Activated CD4-positive, CD25-positive, alpha-beta regulatory T cell treated with anti-CD3 and anti-CD28 coated beads, Interleukin-2, amount 50 U/mL, for 24 hours (primary cell): ENCODE results near the gene POM121L2.

ENCODE experiments used
- ATAC-seq, 2 donors: fragments of 150-1000 bp; cut with Tn5 transposase; one replicate each; pipeline ENCODE4 v1.10.0; 2021; ENCODE audit warnings: mild to moderate bottlenecking in 1 of 2, moderate library complexity in 1 of 2

POM121L2 gene

GRCh38 chr6:27312146-27312949 lies at the start of gene POM121L2:
POM121L2 (minus strand) TSS chr6:27312273; CDS start chr6:27312170, 103 bp downstream.
- peak; percentile 60 to 62 for ATAC-seq

GRCh38 chr6:27359231-27359630 lies 47.2 kb upstream of the POM121L2 start:
- no peak for ATAC-seq

DNA sequence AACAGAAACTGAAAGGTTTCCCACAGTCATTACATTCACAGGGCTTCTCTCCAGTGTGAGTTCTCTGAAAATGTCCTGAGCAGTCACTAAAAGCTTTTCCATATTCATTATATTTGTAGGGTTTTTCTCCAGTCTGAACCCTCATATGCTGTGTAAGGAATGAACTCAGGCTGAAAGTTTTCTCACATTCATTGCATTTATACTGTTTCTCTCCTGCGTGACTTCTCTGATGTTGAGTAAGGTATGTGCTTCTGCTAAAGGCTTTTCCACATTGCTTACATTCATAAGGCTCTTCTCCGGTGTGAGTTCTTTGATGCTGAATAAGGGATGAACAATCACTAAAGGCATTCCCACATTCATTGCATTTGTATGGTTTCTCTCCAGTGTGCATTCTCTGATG lies 46.7 kb upstream of the POM121L2 start:
- ATAC-seq: no peak

DNA sequence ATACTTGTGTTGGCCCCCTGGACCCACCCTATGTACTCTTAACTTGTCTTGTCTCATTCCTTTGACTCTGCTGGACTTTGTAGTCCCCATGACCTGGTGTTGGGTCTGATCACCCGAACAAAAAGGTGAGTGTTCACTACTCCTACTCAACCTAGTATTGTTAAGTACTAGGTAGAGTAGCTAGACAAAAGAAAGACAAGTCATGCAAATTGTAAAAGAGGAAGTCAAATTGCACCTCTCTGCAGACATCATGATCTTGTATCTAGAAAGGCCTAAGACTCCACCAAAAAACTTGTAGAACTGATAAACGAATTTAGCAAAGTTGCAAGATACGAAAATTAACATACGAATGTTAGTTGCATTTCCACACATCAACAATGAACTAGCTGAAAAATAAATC lies 40.8 kb upstream of the POM121L2 start:
- no peak for ATAC-seq

DNA sequence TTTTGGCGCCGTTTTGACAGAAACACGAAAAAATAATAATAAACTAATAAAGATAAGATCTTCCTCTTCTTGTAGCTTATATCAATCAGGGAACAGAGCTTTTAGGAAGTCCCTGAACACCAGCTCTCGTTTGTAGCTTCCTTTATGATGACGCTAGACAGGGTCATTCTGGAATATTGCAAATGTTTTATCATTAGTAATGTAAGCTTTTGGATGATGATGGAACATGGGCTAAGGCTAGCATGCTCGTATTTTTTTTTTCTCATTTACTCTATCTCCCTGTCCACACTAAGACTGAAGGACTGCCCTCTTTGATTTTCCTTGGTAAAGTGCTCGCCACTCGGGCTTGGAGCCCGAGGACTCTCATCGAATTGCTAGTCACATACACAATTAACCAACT lies 22.1 kb upstream of the POM121L2 start:
- ATAC-seq: no peak

DNA sequence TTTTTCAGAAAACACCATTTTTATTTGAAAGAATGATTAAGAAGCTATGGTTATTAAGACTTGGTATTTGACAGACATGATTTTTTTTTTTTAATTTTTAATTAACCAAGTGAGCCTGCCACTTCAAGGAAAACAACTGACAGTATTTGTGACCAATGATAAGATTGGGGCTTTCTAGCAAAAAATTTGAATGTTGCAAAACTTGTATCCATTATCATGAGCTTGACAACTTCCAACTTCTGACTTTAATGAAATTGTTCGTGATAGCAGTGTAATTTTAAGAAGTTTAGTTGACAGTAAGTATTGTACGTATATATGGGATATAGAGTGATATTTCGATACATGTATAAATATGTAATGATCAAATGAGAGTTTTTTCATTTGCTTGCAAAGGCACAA lies 21.6 kb upstream of the POM121L2 start:
- no peak for ATAC-seq

GRCh38 chr6:27332692-27333641 lies 20.9 kb upstream of the POM121L2 start:
- ATAC-seq: peak; percentile 61 to 67

DNA sequence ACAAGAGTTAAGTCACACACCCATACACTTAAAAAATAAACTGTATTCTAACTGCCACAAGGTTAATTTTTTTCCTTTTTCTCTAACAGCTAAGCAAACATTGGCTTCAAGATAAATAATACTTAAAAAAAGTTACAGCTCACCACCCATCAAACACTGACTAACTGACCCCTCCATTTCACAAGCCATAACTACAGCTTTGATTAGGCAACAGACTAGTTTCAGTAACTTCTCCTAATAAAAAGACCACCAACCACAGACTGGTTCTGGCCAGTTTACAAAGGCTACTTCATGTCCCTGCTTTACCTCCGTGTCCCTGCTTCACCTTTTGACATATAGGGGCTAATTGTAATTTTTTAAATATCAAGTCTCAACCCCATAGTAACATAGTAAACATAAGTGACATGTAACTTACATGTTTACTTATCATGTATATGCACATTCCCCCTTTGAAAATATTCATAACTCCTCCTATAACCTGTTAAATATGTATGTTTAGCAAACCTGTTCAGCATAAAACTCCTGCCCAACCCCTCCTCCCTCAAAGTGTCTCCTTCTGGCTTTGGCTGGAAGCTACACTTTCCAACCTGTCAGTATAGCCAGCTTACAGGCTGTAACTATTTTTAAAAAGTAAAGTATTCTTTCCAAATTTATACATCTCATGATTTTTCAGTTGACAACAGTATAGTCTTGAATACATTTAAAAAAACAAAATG lies 15.1 kb upstream of the POM121L2 start:
- ATAC-seq: no peak

DNA sequence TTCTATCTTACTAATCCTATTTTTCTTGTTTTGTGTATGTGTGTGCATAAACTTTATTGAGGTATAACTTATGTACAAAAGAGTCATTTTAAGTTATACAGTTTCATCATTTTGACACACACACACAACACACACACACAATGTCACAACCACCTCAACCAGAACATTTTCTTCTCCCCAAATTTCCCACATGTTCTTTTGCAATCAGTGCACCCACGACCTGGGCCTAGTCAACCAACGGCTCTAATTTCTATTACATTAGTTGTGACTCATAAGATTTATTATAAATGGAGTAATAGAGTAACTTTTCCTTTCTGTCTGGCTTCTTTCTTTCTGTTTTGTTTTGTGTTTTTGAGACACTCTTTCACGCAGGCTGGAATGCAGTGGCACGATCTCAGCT lies 9.8 kb upstream of the POM121L2 start:
- ATAC-seq: no peak

GRCh38 chr6:27321370-27321769 lies 9.3 kb upstream of the POM121L2 start:
- ATAC-seq: no peak

DNA sequence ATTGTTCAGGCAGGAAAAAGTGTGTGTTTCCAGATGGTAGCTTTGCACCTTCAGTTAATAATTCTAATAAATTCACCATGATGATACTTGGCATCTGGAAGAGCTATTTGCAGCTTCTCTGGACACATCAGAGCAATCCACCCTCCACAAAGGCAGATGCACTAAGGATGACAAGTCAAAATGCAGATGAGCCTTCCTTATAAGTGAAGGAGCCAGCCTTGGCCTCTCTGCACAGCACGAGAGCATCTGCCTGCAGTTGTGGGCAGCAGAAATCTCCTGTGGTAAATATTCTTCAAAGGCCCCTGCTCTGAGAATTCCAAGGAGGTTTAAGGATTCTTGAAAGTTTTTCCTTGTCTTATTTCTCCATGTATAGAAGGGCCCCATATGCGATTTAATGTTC lies 6.9 kb upstream of the POM121L2 start:
- ATAC-seq: no peak

DNA sequence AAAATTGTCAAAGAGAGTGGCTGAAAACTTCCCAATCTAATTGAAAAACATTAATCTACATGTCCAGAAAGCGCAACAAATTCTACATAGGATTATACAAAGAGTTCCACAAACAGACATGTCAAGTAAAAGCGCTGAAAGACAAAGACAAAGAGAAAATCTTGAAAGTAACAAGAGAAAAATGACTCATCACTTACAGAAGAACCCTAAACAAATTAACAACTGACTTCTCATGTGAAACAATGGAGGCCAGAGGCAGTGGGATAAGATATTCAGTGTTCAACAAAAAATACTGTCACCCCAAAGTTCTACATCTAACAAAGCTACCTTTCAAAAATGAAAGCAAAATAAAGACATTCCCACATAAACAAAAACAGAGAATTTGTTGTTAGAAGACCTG lies 2.0 kb upstream of the POM121L2 start:
- no peak for ATAC-seq

DNA sequence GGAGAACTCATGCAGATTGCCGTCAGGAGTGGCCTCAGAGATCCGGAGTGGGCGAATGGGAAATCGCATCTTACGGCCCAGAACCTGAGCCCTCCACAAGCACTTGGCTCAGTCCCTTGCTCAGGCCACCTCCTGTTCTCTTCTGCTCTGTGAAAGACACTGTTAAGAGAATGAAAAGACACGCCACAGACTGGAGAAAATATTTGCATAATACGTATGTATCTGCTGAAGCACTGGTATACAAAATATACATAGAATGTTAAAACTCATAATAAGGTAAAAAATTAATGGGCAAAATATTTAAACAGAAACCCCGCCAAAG lies 838 bp upstream of the POM121L2 start:
- peak; percentile 14 to 24 for ATAC-seq

- ATAC-seq: no peak
These were observed 297 bp downstream of the POM121L2 start for GRCh38 chr6:27311806-27312145.

- no peak for ATAC-seq
These were observed 8.3 kb downstream of the POM121L2 start for GRCh38 chr6:27303613-27304272.

GRCh38 chr6:27297857-27298730 lies 14.0 kb downstream of the POM121L2 start:
- no peak for ATAC-seq

DNA sequence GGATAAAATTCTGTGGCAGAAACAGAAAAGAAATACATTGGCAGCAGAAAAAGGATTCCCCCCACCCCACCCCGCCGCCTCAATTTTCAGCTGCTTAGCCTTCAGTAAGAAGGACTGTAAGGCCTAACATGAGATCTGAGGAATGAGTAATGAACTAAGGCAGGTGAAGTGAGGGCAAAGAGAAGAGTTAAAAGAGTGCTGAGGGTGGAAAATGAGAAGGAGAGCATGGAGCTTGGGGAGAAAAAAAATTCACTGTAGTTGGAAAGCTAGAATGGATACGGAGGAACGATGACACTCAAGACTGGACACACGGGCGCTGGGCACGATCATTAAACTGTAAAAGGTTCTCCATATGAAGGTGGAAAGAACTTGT lies 14.6 kb downstream of the POM121L2 start:
- no peak for ATAC-seq

DNA sequence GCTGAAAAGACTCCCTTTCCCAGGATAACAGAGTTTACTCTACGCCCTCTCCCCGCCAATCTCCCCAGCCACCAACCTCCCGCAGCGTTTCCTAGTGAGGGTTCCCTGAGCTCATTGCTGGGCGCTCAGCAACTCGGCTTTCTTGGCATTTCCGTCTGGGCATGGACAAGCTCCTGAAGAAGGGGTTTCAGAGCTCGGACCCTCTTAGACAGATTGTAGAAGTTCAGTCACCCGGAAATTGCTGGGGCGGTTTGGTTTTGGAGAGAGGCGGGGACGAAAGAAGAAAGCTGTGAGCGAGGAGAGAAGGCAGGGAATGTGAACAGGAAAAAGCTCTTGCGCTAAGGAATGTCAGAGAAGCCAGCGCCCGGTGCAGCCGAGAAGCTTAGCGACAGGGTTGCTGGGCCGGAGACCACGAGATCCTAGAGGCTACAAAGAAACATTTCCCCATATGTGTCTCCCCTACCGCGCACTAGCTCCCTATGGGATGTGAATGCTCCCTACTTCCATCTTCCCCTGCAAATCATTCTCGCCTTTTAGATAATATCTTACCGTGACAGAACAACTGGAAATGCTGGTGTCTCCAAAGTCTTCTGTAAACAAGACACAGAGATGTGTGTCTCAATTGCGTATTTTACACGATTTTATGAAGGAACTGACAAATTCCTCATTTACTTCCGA lies 15.8 kb downstream of the POM121L2 start:
- ATAC-seq: no peak

GRCh38 chr6:27295301-27296079 lies 16.6 kb downstream of the POM121L2 start:
- ATAC-seq: no peak

GRCh38 chr6:27294409-27294808 lies 17.7 kb downstream of the POM121L2 start:
- no peak for ATAC-seq
